GM12878 (cell line): Measurements from ENCODE around the gene SLC36A2. TPM values are rescaled to one million over a fixed set of nuclear protein-coding genes. Genes with fewer than 3 reads are reported as not detected.

ENCODE experiments used
- ATAC-seq: fragments of 200-7000 bp; cut with Tn5 transposase; 3 replicates; pipeline ENCODE4 v1.9.1; 2020; ENCODE audit warnings: mild to moderate bottlenecking, moderate library complexity
- BruUV-seq: library from RNA; stranded (reverse); fragments of 400-500 nt; replicated peaks from 2 replicates; lab custom pipeline; 2021; lab: Mats Ljungman, UMichigan
- CTCF ChIA-PET: fragments of 300-600 bp; sonication (Branson Sonifier 250); formaldehyde crosslinking; extraction: SDS; loops from one replicate; lab custom pipeline; 2021; ENCODE audit warnings: inconsistent platforms; lab: Yijun Ruan, JAX
- POLR2A ChIA-PET: fragments of 350-600 bp; formaldehyde crosslinking; extraction: SDS; loops from one replicate; lab custom pipeline; 2021; ENCODE audit warnings: inconsistent platforms; lab: Charles Lee
- RAD21 ChIA-PET: fragments of 300-600 bp; sonication (Branson Sonifier 250); formaldehyde crosslinking; loops from one replicate; lab custom pipeline; 2023; ENCODE audit warnings: antibody characterized with exemption; ENCODE audit not compliant: unreplicated experiment; lab: Charles Lee
- SMC1A ChIA-PET: fragments of 300-600 bp; sonication (Branson Sonifier 250); formaldehyde crosslinking; loops from one replicate; lab custom pipeline; 2023; ENCODE audit not compliant: unreplicated experiment, uncharacterized antibody; lab: Charles Lee
- DNase-seq: peaks from one replicate; pipeline ENCODE4 v3.0.0-alpha.2; 2011; ENCODE audit warnings: low read depth, low spot score
- FAIRE-seq: peaks from 3 replicates; lab custom pipeline; 2011; peaks lifted over from hg19 to GRCh38; lab: Jason Lieb, UNC
- H2AFZ ChIP-seq: 2 replicates; pipeline ENCODE4 v1.6.0; 2011; ENCODE audit warnings: low read depth, low read length, control low read depth; ENCODE audit not compliant: control insufficient read depth
- H3K27ac ChIP-seq: 2 replicates; pipeline ENCODE4 v1.5.1; 2011; ENCODE audit warnings: control low read depth; ENCODE audit not compliant: control insufficient read depth, insufficient read depth
- H3K27me3 ChIP-seq, 2 experiments: replicated peaks in 1 of 2; 2 replicates each; pipeline versions ENCODE4 v1.6.0 to v1.6.1; 2011; ENCODE audit warnings: low read length in 1 of 2; ENCODE audit not compliant: control insufficient read depth in 2 of 2, insufficient read depth in 2 of 2
- H3K36me3 ChIP-seq, 2 experiments: 2 replicates each; pipeline ENCODE4 v1.5.1; 2011; ENCODE audit warnings: low read length in 1 of 2; ENCODE audit not compliant: control insufficient read depth in 2 of 2, insufficient read depth in 2 of 2
- H3K4me1 ChIP-seq: 2 replicates; pipeline ENCODE4 v1.6.1; 2011; ENCODE audit warnings: mild to moderate bottlenecking, low read length, moderate library complexity, mixed read lengths; ENCODE audit not compliant: control insufficient read depth, insufficient read depth
- H3K4me2 ChIP-seq: 2 replicates; pipeline ENCODE4 v1.6.0; 2011; ENCODE audit warnings: control low read depth; ENCODE audit not compliant: control insufficient read depth, insufficient read depth
- H3K4me3 ChIP-seq: fragments of 200-600 bp; sonication (generic); 2 replicates; pipeline ENCODE4 v1.5.1; 2016
- H3K79me2 ChIP-seq: 2 replicates; pipeline ENCODE4 v1.6.0; 2011; ENCODE audit warnings: low read length; ENCODE audit not compliant: control insufficient read depth, insufficient read depth
- H3K9ac ChIP-seq: 2 replicates; pipeline ENCODE4 v1.8.0; 2011; ENCODE audit warnings: low read length, control low read depth, mixed read lengths; ENCODE audit not compliant: control insufficient read depth, insufficient read depth
- H3K9me3 ChIP-seq: replicated peaks from 3 replicates; pipeline ENCODE4 v1.5.1; 2011; ENCODE audit warnings: mild to moderate bottlenecking, low read length; ENCODE audit not compliant: control insufficient read depth, insufficient read depth
- H4K20me1 ChIP-seq: 2 replicates; pipeline ENCODE4 v1.6.0; 2011; ENCODE audit not compliant: control insufficient read depth, insufficient read depth
- ESRRA ChIP-seq: IDR thresholded peaks from 2 replicates; pipeline ENCODE4 v1.6.1; 2012; ENCODE audit warnings: mild to moderate bottlenecking, low read length, improper control_type of control experiment
- EZH2 ChIP-seq: IDR thresholded peaks from 2 replicates; pipeline ENCODE4 v1.6.1; 2012; ENCODE audit warnings: low read depth, mild to moderate bottlenecking, control low read depth, inconsistent platforms, low read length, borderline replicate concordance; ENCODE audit not compliant: control insufficient read depth
- FOS ChIP-seq: IDR thresholded peaks from 3 replicates; pipeline ENCODE4 v1.6.1; 2011; ENCODE audit warnings: borderline replicate concordance; ENCODE audit not compliant: insufficient read length; ENCODE audit errors: extremely low read depth
- POLR2A ChIP-seq: IDR thresholded peaks from 2 replicates; pipeline ENCODE4 v1.6.1; 2011; ENCODE audit warnings: low read depth, mild to moderate bottlenecking, low read length
- SMAD5 ChIP-seq: IDR thresholded peaks from 2 replicates; pipeline ENCODE4 v1.6.1; 2016; ENCODE audit warnings: antibody characterized with exemption, low read depth
- ZNF24 ChIP-seq: fragments of 450-650 bp; IDR thresholded peaks from 2 replicates; pipeline ENCODE4 v1.6.1; 2017; ENCODE audit warnings: antibody characterized with exemption, mild to moderate bottlenecking
- WGBS: methylation state at CpG from one replicate; pipeline ENCODE4 v1.1.6; 2016; ENCODE audit warnings: low lambda C conversion rate; ENCODE audit not compliant: insufficient replicate concordance, insufficient coverage; ENCODE audit errors: missing lambda C conversion rate; 5-methylcytosine and 5-hydroxymethylcytosine counted together
- in situ Hi-C: fragments of 300-500 bp; cut with MboI; formaldehyde crosslinking; loops from 9 replicates; pipeline ENCODE4 v1.14.3; 2018; ENCODE audit warnings: mixed read lengths
- intact Hi-C: fragments of 100-400 bp; cut with micrococcal nuclease; formaldehyde crosslinking; loops from one replicate; pipeline ENCODE4 v1.14.2; 2022; ENCODE audit not compliant: unreplicated experiment
- polyA plus RNA-seq, 11 experiments: library from polyadenylated mRNA; depleted of rRNA in 4 of 11; unstranded in 6 of 11; stranded (reverse) in 5 of 11; fragments of >200 nt; fragmentation: Nextera tagmentation in 4 of 11; fragmentation: Illumina TruSeq in 1 of 11; extraction: Ambion mirVana in 4 of 11; extraction: Trizol in 1 of 11; gene quantifications; 1 replicate in 1 of 11; 2 replicates in 10 of 11; pipeline versions ENCODE4 v1.2.1 to v1.2.3, GENCODE V29; 2011 to 2016; ENCODE audit warnings: inconsistent platforms in 2 of 11, missing spikeins in 2 of 11, low read depth in 1 of 11
- total RNA-seq, 4 experiments: library from RNA; depleted of rRNA in 3 of 4; stranded (reverse); fragments of >200 nt in 3 of 4; fragmentation: Illumina TruSeq in 1 of 4; extraction: Trizol in 1 of 4; gene quantifications; 2 replicates each; pipeline versions ENCODE4 v1.2.1 to v1.2.3, GENCODE V29; 2013 to 2021
- TF ChIP-seq, protein P1 (sequence below): fragments of 450-650 bp; IDR thresholded peaks from 2 replicates; pipeline ENCODE4 v1.6.1; 2016; ENCODE audit warnings: mild to moderate bottlenecking, moderate library complexity, borderline replicate concordance
- TF ChIP-seq, protein P2 (sequence below): IDR thresholded peaks from 2 replicates; pipeline ENCODE4 v1.6.1; 2012; ENCODE audit warnings: mild to moderate bottlenecking, low read depth, low read length
- TF ChIP-seq, protein P3 (sequence below): fragments of 150-350 bp; IDR thresholded peaks from 2 replicates; pipeline ENCODE4 v1.6.1; 2014; ENCODE audit warnings: mild to moderate bottlenecking, low read depth, low read length

Gene SLC36A2
- total and polyA plus RNA-seq, 10 of the 15 experiments (the other 5 are each of a cell fraction or from before 2014, with no cell fraction given) = not detected

DNA sequence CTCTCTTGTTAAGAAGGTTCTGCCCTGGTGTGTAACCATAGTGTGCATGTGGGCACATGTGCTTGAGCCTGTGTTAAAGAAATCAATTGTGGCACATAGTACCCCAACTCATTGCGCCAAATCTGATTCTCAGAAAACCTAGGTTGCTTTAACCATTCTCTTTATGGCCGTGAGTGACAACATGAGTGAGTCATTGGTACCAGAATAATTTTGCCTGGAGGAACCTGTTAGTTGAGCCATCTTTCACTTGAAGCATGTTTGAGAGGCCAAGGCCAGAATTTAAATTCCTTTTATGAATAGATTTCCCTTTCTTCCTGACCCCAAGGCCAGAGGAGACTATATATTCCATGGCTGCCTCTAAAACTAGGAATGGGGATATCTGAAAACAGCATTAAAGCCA, 35.2 kb upstream of the SLC36A2 start:
- H3K9me3 ChIP-seq = no peaks in the 10 kb centered on the region
- ChIA-PET SMC1A (no interaction called here), POLR2A (no interaction called here), CTCF (no interaction called here), RAD21 (no interaction called here)
- no peak overlapping the region for H3K9ac ChIP-seq
- intact Hi-C loops (loop anchor here (5.0 kb wide), 1 partner anchor 120 kb away; no protein-coding TSS in a partner anchor), in situ Hi-C loops (no loop called here)
- TF ChIP-seq, protein P1, sequence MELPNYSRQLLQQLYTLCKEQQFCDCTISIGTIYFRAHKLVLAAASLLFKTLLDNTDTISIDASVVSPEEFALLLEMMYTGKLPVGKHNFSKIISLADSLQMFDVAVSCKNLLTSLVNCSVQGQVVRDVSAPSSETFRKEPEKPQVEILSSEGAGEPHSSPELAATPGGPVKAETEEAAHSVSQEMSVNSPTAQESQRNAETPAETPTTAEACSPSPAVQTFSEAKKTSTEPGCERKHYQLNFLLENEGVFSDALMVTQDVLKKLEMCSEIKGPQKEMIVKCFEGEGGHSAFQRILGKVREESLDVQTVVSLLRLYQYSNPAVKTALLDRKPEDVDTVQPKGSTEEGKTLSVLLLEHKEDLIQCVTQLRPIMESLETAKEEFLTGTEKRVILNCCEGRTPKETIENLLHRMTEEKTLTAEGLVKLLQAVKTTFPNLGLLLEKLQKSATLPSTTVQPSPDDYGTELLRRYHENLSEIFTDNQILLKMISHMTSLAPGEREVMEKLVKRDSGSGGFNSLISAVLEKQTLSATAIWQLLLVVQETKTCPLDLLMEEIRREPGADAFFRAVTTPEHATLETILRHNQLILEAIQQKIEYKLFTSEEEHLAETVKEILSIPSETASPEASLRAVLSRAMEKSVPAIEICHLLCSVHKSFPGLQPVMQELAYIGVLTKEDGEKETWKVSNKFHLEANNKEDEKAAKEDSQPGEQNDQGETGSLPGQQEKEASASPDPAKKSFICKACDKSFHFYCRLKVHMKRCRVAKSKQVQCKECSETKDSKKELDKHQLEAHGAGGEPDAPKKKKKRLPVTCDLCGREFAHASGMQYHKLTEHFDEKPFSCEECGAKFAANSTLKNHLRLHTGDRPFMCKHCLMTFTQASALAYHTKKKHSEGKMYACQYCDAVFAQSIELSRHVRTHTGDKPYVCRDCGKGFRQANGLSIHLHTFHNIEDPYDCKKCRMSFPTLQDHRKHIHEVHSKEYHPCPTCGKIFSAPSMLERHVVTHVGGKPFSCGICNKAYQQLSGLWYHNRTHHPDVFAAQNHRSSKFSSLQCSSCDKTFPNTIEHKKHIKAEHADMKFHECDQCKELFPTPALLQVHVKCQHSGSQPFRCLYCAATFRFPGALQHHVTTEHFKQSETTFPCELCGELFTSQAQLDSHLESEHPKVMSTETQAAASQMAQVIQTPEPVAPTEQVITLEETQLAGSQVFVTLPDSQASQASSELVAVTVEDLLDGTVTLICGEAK = no peak
- TF ChIP-seq ESRRA = no peak
- no peaks in the 10 kb centered on the region; a peak in 1 of 4 replicates for H3K27me3 ChIP-seq
- no TSS peak for BruUV-seq
- no peaks in the 10 kb centered on the region for H4K20me1 ChIP-seq
- no peak overlapping the region for H3K27ac ChIP-seq
- no peaks in the 10 kb centered on the region for H3K79me2 ChIP-seq
- 48% methylated on average over 2 of the region's 2 CpGs for WGBS
- ATAC-seq (no peak), DNase-seq (no peak), FAIRE-seq (no peak)
- H2AFZ ChIP-seq = no peak overlapping the region
- no peak overlapping the region for H3K4me3 ChIP-seq
- H3K4me2 ChIP-seq = no peak overlapping the region
- H3K4me1 ChIP-seq = no peaks in the 10 kb centered on the region
- no peaks in the 10 kb centered on the region for H3K36me3 ChIP-seq

DNA sequence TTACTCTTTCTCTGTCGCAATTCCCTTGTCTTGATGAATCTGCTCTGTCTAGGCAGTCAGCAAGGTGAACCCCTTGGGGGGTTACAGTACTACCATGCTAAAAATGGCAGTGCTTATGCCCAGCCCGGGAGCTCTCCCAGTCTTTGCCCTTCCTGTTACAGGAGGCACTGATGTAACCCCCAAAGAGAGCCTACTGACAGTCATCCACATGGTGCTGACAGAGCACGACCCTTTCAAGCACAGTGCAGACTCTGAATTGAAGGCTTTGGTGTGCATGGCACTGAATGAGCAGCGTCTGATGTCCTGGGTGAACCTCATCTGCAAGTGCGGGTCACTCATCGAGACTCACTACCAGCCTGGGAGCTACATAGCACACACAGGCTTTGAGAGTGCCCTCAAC, 34.5 kb upstream of the SLC36A2 start:
- POLR2A ChIA-PET = no interaction called here
- in situ Hi-C loops (no loop called here), intact Hi-C loops (loop anchor here (5.0 kb wide), 1 partner anchor 120 kb away; no protein-coding TSS in a partner anchor)
- H3K79me2 ChIP-seq = no peaks in the 10 kb centered on the region
- CTCF ChIA-PET = no interaction called here
- H3K4me1 ChIP-seq = no peaks in the 10 kb centered on the region
- no peaks in the 10 kb centered on the region for H4K20me1 ChIP-seq
- H3K27ac ChIP-seq = no peak overlapping the region
- DNase-seq (no peak), FAIRE-seq (no peak), ATAC-seq (no peak)
- WGBS = 29% methylated on average over 6 of the region's 6 CpGs
- no peak overlapping the region for H3K9ac ChIP-seq
- H2AFZ ChIP-seq = no peak overlapping the region
- H3K27me3 ChIP-seq = no peaks in the 10 kb centered on the region; a peak in 1 of 4 replicates
- no peaks in the 10 kb centered on the region for H3K36me3 ChIP-seq
- RAD21 ChIA-PET = no interaction called here
- H3K4me3 ChIP-seq = no peak overlapping the region
- SMC1A ChIA-PET = no interaction called here
- BruUV-seq = no TSS peak
- H3K9me3 ChIP-seq = no peaks in the 10 kb centered on the region
- no peak overlapping the region for H3K4me2 ChIP-seq
- TF ChIP-seq, protein P2, sequence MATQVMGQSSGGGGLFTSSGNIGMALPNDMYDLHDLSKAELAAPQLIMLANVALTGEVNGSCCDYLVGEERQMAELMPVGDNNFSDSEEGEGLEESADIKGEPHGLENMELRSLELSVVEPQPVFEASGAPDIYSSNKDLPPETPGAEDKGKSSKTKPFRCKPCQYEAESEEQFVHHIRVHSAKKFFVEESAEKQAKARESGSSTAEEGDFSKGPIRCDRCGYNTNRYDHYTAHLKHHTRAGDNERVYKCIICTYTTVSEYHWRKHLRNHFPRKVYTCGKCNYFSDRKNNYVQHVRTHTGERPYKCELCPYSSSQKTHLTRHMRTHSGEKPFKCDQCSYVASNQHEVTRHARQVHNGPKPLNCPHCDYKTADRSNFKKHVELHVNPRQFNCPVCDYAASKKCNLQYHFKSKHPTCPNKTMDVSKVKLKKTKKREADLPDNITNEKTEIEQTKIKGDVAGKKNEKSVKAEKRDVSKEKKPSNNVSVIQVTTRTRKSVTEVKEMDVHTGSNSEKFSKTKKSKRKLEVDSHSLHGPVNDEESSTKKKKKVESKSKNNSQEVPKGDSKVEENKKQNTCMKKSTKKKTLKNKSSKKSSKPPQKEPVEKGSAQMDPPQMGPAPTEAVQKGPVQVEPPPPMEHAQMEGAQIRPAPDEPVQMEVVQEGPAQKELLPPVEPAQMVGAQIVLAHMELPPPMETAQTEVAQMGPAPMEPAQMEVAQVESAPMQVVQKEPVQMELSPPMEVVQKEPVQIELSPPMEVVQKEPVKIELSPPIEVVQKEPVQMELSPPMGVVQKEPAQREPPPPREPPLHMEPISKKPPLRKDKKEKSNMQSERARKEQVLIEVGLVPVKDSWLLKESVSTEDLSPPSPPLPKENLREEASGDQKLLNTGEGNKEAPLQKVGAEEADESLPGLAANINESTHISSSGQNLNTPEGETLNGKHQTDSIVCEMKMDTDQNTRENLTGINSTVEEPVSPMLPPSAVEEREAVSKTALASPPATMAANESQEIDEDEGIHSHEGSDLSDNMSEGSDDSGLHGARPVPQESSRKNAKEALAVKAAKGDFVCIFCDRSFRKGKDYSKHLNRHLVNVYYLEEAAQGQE = no peak
- TF ChIP-seq ZNF24 (no peak), EZH2 (no peak), POLR2A (no peak), FOS (no peak), SMAD5 (no peak)
- TF ChIP-seq, protein P3, sequence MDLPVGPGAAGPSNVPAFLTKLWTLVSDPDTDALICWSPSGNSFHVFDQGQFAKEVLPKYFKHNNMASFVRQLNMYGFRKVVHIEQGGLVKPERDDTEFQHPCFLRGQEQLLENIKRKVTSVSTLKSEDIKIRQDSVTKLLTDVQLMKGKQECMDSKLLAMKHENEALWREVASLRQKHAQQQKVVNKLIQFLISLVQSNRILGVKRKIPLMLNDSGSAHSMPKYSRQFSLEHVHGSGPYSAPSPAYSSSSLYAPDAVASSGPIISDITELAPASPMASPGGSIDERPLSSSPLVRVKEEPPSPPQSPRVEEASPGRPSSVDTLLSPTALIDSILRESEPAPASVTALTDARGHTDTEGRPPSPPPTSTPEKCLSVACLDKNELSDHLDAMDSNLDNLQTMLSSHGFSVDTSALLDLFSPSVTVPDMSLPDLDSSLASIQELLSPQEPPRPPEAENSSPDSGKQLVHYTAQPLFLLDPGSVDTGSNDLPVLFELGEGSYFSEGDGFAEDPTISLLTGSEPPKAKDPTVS = no peak
